ENCODE results near the gene TSTD2.

- TF ChIP-seq EZH2 (IDR thresholded peaks at IDR 0.05; ENCODE audit: borderline replicate concordance, low read length) (no peak), CTCF (conservative IDR thresholded peaks at IDR 0.05 in 1 of 2, IDR thresholded peaks at IDR 0.05 in 1 of 2; ENCODE audit: extremely low read depth in 1 of 2, insufficient read depth in 1 of 2, low read depth in 1 of 2, low read length in 2 of 2) (no peak)
Observed at GRCh38 chr9:97623946-97624345, 9.2 kb downstream of the TSTD2 start.

All from mammary epithelial cell (primary cell).